Measurements from ENCODE around the gene BCAS1. TPM values are rescaled to one million over a fixed set of nuclear protein-coding genes. Genes with fewer than 3 reads are reported as not detected.

BCAS1 gene
- total RNA-seq, 1 experiment from 2014 or later = 0.11 TPM

DNA sequence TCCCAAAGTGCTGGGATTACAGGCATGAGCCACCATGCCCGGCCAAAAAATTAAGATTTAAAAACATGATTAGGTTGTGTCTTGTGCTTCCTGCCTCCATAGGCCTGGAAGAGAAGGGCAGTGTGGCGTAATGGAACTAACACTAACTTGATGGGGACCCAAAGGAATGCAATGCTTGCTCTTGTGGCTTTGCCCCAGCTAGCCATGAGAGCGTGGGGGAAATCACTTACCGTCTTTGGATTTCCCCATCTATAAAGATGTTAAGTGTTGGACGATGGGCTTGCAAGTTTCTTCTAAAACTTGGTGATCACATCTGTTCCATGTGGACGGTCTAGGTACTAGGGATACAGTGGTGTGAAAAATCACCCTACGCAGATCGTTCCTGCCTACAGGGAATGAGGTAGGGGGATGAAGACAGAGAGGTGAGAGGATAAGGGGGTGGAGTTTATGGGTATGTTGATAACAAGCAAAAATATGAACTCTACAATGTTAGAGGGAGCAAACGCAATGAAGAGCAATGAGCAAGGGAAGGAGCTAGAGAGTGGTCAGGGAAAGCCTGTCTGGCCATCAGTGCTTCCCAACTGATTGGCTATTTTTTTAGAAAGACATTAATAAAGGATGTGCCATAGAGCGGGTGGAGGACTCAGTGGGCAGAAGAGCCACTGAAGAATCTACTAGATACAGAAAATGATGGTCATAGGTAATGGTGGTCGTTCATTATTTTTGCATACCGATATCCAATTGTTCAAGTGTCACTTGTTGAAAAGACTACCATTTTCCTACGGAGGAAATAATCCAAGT is 165.2 kb downstream of the BCAS1 start:
- Histone ChIP-seq H3K4me2 (ENCODE audit: low read depth, low read length, poor library complexity, severe bottlenecking) (no peak overlapping the region), H3K9ac (ENCODE audit: low read length) (no peak overlapping the region), H3K4me1 (ENCODE audit: low read length) (no peaks in the 10 kb centered on the region), H3K27me3 (ENCODE audit: low read length) (no peaks in the 10 kb centered on the region), H4K20me1 (ENCODE audit: insufficient read depth, low read depth, low read length) (no peaks in the 10 kb centered on the region), H3K79me2 (ENCODE audit: low read length) (no peaks in the 10 kb centered on the region), H3K4me3 (ENCODE audit: low read length) (no peak overlapping the region), H3K9me2 (replicated peaks; ENCODE audit: insufficient read depth, low read length) (no peaks in the 10 kb centered on the region), H3K9me3 (ENCODE audit: low read length) (no peaks in the 10 kb centered on the region), H3K36me3 (ENCODE audit: insufficient read depth, low read length) (no peaks in the 10 kb centered on the region), H3K27ac (ENCODE audit: low read length) (no peak overlapping the region), H2AFZ (ENCODE audit: low read length) (no peak overlapping the region)
- no peak for DNase-seq

DNA sequence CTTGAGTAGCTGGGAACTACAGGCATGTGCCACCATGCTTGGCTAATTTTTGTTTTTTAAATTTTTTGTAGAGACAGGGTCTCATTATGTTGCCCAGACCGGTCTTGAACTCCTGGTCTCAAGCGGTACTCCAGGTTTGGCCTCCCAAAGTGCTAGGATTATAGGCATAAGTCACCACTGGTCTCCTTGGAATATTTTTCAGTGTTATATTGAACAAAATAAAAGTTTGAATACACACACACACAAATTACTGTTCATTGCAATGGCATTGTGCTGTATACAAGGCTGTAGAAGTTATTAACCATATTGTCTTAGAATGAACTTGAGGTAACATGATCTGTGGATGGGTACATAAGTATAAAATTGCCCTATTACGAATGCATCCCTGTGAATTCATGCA is 166.1 kb downstream of the BCAS1 start:
- Histone ChIP-seq H3K79me2 (ENCODE audit: low read length) (no peaks in the 10 kb centered on the region), H3K9me3 (ENCODE audit: low read length) (no peaks in the 10 kb centered on the region), H3K9me2 (replicated peaks; ENCODE audit: insufficient read depth, low read length) (no peaks in the 10 kb centered on the region), H4K20me1 (ENCODE audit: insufficient read depth, low read depth, low read length) (no peaks in the 10 kb centered on the region), H3K36me3 (ENCODE audit: insufficient read depth, low read length) (no peaks in the 10 kb centered on the region), H2AFZ (ENCODE audit: low read length) (no peak overlapping the region), H3K27ac (ENCODE audit: low read length) (no peak overlapping the region), H3K9ac (ENCODE audit: low read length) (no peak overlapping the region), H3K27me3 (ENCODE audit: low read length) (no peaks in the 10 kb centered on the region), H3K4me1 (ENCODE audit: low read length) (peaks cover 3% of the 10 kb centered on the region; the same call in 1 of the 2 replicates), H3K4me3 (ENCODE audit: low read length) (no peak overlapping the region), H3K4me2 (ENCODE audit: low read depth, low read length, poor library complexity, severe bottlenecking) (no peak overlapping the region)
- DNase-seq = no peak

DNA sequence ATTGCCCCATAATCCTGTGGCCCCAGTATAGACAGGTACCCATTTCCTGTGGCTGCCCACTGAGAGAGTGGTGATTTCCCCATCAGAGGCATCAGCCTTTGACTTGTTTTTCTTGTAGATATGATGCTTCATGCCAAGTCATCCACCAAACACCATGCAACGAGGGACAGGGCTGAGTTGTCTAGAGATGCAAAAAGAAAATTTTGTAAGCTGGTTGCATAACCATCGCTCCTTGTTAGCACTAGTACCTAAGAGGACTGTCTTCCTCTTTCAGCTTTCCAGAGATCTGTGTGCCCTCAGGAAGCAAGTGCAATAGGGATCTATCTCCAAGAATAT is 166.8 kb downstream of the BCAS1 start:
- H3K9me2 ChIP-seq (replicated peaks; ENCODE audit: insufficient read depth, low read length) = no peaks in the 10 kb centered on the region
- no peaks in the 10 kb centered on the region for H3K9me3 ChIP-seq (ENCODE audit: low read length)
- H3K4me2 ChIP-seq (ENCODE audit: low read depth, low read length, poor library complexity, severe bottlenecking) = no peak overlapping the region
- no peaks in the 10 kb centered on the region for H4K20me1 ChIP-seq (ENCODE audit: insufficient read depth, low read depth, low read length)
- H3K79me2 ChIP-seq (ENCODE audit: low read length) = no peaks in the 10 kb centered on the region
- no peaks in the 10 kb centered on the region for H3K27me3 ChIP-seq (ENCODE audit: low read length)
- peaks cover 4% of the 10 kb centered on the region; the same call in 1 of the 2 replicates for H3K4me1 ChIP-seq (ENCODE audit: low read length)
- H2AFZ ChIP-seq (ENCODE audit: low read length) = no peak overlapping the region
- no peak overlapping the region for H3K27ac ChIP-seq (ENCODE audit: low read length)
- DNase-seq = no peak
- H3K9ac ChIP-seq (ENCODE audit: low read length) = no peak overlapping the region
- no peaks in the 10 kb centered on the region for H3K36me3 ChIP-seq (ENCODE audit: insufficient read depth, low read length)
- H3K4me3 ChIP-seq (ENCODE audit: low read length) = no peak overlapping the region

DNA sequence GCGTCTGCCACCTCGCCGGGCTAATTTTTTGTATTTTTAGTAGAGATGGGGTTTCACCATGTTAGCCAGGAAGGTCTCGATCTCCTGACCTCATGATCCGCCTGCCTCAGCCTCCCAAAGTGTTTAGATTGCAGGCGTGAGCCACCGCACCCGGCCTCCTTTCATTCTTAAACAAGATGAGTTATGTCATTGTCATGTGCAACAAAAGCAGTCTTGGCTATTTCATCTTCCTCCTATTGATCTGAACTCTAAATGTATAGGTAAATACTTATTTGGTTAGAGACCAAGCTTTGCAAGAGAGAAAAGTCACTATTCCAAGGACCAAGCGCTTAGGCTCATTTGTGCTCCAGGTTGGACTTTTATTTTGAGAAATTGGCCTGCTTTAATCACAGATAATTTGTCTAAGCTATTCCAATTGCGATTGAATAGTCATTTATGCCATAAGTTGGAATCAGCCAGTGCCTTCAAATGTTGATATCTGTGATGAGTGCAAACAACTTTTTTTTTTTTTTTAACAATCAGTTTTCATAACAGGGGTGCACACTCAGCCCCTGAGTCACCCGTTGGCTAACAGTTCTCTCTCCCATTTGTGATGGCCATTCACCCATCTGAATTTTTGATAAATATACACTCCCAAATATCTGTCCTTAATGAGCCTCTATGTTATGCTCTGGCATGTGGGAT is 167.3 kb downstream of the BCAS1 start:
- H4K20me1 ChIP-seq (ENCODE audit: insufficient read depth, low read depth, low read length) = no peaks in the 10 kb centered on the region
- no peak overlapping the region for H3K4me3 ChIP-seq (ENCODE audit: low read length)
- no peak overlapping the region for H3K9ac ChIP-seq (ENCODE audit: low read length)
- no peaks in the 10 kb centered on the region for H3K9me2 ChIP-seq (replicated peaks; ENCODE audit: insufficient read depth, low read length)
- no peaks in the 10 kb centered on the region for H3K27me3 ChIP-seq (ENCODE audit: low read length)
- no peak overlapping the region for H3K27ac ChIP-seq (ENCODE audit: low read length)
- no peak overlapping the region for H2AFZ ChIP-seq (ENCODE audit: low read length)
- H3K36me3 ChIP-seq (ENCODE audit: insufficient read depth, low read length) = no peaks in the 10 kb centered on the region
- H3K4me1 ChIP-seq (ENCODE audit: low read length) = peaks cover 4% of the 10 kb centered on the region; the same call in 1 of the 2 replicates
- no peaks in the 10 kb centered on the region for H3K9me3 ChIP-seq (ENCODE audit: low read length)
- H3K4me2 ChIP-seq (ENCODE audit: low read depth, low read length, poor library complexity, severe bottlenecking) = no peak overlapping the region
- DNase-seq = no peak
- no peaks in the 10 kb centered on the region for H3K79me2 ChIP-seq (ENCODE audit: low read length)

DNA sequence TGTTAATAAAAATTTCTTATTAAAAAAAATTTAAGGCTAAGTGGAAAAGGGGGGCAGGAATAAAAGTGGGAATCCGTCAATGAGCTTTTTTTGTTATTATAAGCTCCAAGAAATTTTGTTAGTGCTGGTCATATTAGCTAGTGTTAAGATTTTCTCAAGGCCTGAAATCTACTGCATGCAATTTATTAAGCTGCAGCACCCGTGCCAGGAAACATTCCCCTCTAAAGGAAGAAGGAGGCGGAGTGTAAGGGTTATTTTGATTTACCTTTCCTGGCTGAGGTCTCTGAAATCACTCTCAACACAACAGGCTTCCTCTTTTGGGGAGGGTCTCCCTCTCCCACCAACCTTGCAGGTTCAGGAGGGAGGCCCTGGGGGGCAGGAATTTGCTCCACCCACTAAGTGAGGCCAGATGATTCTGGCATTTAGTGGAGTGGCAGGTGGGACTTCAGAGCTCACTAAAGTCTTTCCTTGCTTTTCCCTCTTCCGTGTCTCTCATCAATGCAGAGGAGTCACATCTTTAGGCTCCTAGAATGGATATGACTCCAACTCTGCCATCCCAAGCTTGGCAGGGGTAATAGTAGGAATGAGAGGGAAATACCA is 168.8 kb downstream of the BCAS1 start:
- no peak overlapping the region for H2AFZ ChIP-seq (ENCODE audit: low read length)
- peaks cover 4% of the 10 kb centered on the region; the same call in 1 of the 2 replicates for H3K4me1 ChIP-seq (ENCODE audit: low read length)
- H3K27me3 ChIP-seq (ENCODE audit: low read length) = no peaks in the 10 kb centered on the region
- no peak overlapping the region for H3K4me3 ChIP-seq (ENCODE audit: low read length)
- H3K4me2 ChIP-seq (ENCODE audit: low read depth, low read length, poor library complexity, severe bottlenecking) = no peak overlapping the region
- no peaks in the 10 kb centered on the region for H3K9me2 ChIP-seq (replicated peaks; ENCODE audit: insufficient read depth, low read length)
- no peak overlapping the region for H3K27ac ChIP-seq (ENCODE audit: low read length)
- no peaks in the 10 kb centered on the region for H3K36me3 ChIP-seq (ENCODE audit: insufficient read depth, low read length)
- H3K79me2 ChIP-seq (ENCODE audit: low read length) = no peaks in the 10 kb centered on the region
- no peak for DNase-seq
- H4K20me1 ChIP-seq (ENCODE audit: insufficient read depth, low read depth, low read length) = no peaks in the 10 kb centered on the region
- H3K9me3 ChIP-seq (ENCODE audit: low read length) = 0 out of 2 replicates have a peak, but pooled peaks cover 3% of the 10 kb centered on the region
- H3K9ac ChIP-seq (ENCODE audit: low read length) = no peak overlapping the region

DNA sequence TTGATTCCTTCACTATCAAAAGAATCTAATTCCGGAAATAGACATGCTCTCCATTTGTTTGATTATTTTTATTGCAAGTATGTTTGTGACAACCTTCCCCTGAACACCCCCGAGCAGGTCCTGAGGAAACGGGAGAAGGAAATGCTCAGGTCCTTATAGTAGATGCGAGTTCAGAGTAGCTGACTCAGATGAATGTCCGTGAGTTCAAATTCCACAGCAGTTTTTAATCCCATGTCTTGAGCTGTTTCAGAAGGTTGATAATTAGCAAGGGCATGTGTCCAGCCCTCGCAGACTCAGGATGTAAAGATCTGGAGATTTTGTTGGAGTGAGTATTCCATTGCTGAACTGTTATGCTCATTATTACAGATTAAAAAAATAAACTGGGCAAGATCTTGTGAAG is 169.3 kb downstream of the BCAS1 start:
- Histone ChIP-seq H3K79me2 (ENCODE audit: low read length) (no peaks in the 10 kb centered on the region), H3K27me3 (ENCODE audit: low read length) (no peaks in the 10 kb centered on the region), H3K4me2 (ENCODE audit: low read depth, low read length, poor library complexity, severe bottlenecking) (no peak overlapping the region), H3K4me1 (ENCODE audit: low read length) (peaks cover 4% of the 10 kb centered on the region; the same call in 1 of the 2 replicates), H2AFZ (ENCODE audit: low read length) (no peak overlapping the region), H3K9me3 (ENCODE audit: low read length) (0 out of 2 replicates have a peak, but pooled peaks cover 3% of the 10 kb centered on the region), H3K36me3 (ENCODE audit: insufficient read depth, low read length) (no peaks in the 10 kb centered on the region), H3K9me2 (replicated peaks; ENCODE audit: insufficient read depth, low read length) (no peaks in the 10 kb centered on the region), H3K27ac (ENCODE audit: low read length) (no peak overlapping the region), H3K9ac (ENCODE audit: low read length) (no peak overlapping the region), H4K20me1 (ENCODE audit: insufficient read depth, low read depth, low read length) (no peaks in the 10 kb centered on the region), H3K4me3 (ENCODE audit: low read length) (no peak overlapping the region)
- DNase-seq = no peak

DNA sequence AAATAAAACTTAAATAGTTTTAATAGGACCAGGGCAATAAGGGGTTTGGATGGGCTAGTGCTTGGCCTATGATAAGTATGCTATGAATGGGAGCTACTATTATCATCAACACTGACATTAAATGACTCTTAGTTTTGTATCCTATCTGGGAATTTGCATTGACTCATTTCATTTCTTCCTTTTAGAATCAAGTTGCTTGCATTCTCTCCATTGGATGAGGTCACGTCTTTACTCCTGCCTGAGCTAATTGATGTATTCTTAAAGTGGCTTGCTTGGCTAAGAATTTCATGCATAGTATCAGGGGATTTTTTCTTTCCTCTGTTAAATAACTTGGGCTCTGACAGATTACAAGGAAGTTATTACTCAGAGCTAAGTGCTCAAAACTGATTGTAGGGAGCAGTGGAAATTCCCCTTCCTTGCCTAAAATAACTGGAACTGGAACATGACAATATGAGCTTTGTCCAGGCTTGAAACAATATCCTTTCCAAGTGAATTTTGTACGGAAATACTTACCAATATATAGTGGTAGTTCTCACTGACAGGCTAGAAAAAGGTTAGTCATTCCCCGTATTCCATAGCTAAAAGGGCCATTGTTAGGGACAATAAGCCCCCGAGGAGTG is 169.9 kb downstream of the BCAS1 start:
- Histone ChIP-seq H4K20me1 (ENCODE audit: insufficient read depth, low read depth, low read length) (no peaks in the 10 kb centered on the region), H3K27me3 (ENCODE audit: low read length) (no peaks in the 10 kb centered on the region), H3K9ac (ENCODE audit: low read length) (no peak overlapping the region), H3K4me3 (ENCODE audit: low read length) (no peak overlapping the region), H3K4me2 (ENCODE audit: low read depth, low read length, poor library complexity, severe bottlenecking) (no peak overlapping the region), H3K36me3 (ENCODE audit: insufficient read depth, low read length) (no peaks in the 10 kb centered on the region), H3K79me2 (ENCODE audit: low read length) (no peaks in the 10 kb centered on the region), H3K27ac (ENCODE audit: low read length) (no peak overlapping the region), H3K9me2 (replicated peaks; ENCODE audit: insufficient read depth, low read length) (no peaks in the 10 kb centered on the region), H2AFZ (ENCODE audit: low read length) (no peak overlapping the region), H3K9me3 (ENCODE audit: low read length) (0 out of 2 replicates have a peak, but pooled peaks cover 3% of the 10 kb centered on the region), H3K4me1 (ENCODE audit: low read length) (peaks cover 4% of the 10 kb centered on the region; the same call in 1 of the 2 replicates)
- DNase-seq = no peak

Data from Karpas-422 (cell line).